ENCODE measurements around the gene RIMS3.

The RIMS3 gene

GRCh38 chr1:40648200-40648599, 17.3 kb downstream of the RIMS3 start:
- TF ChIP-seq USF1 (IDR thresholded peaks at IDR 0.05), result no peak
- no peak for TF ChIP-seq RAD21 (IDR thresholded peaks at IDR 0.05; ENCODE audit: low read depth)
- no peak for TF ChIP-seq TCF12 (IDR thresholded peaks at IDR 0.05; ENCODE audit: low read depth)
- TF ChIP-seq EP300 (IDR thresholded peaks at IDR 0.05; ENCODE audit: borderline replicate concordance), result no peak
- no peak for TF ChIP-seq TEAD4 (IDR thresholded peaks at IDR 0.05)
- TF ChIP-seq ZBTB7A (IDR thresholded peaks at IDR 0.05; ENCODE audit: low read depth), result no peak
- no peak for TF ChIP-seq TAF1 (IDR thresholded peaks at IDR 0.05; ENCODE audit: low read depth)
- no peak for TF ChIP-seq REST (IDR thresholded peaks at IDR 0.05; ENCODE audit: low read depth)
- no peak for TF ChIP-seq CREB1 (IDR thresholded peaks at IDR 0.05; ENCODE audit: low read depth)
- TF ChIP-seq NFIC (IDR thresholded peaks at IDR 0.05), result no peak
- no peak for TF ChIP-seq FOXM1 (IDR thresholded peaks at IDR 0.05; ENCODE audit: borderline replicate concordance, low read depth)
- TF ChIP-seq CEBPB (IDR thresholded peaks at IDR 0.05), result no peak
- no peak for TF ChIP-seq EGR1 (IDR thresholded peaks at IDR 0.05)
- TF ChIP-seq YY1 (IDR thresholded peaks at IDR 0.05; ENCODE audit: low read depth), result no peak
- TF ChIP-seq MAX (IDR thresholded peaks at IDR 0.05), result no peak

- TF ChIP-seq CREB1 (IDR thresholded peaks at IDR 0.05; ENCODE audit: low read depth) (no peak), NFIC (IDR thresholded peaks at IDR 0.05) (no peak), FOXM1 (IDR thresholded peaks at IDR 0.05; ENCODE audit: borderline replicate concordance, low read depth) (no peak), TEAD4 (IDR thresholded peaks at IDR 0.05) (no peak), EGR1 (IDR thresholded peaks at IDR 0.05) (no peak), ZBTB7A (IDR thresholded peaks at IDR 0.05; ENCODE audit: low read depth) (no peak), CEBPB (IDR thresholded peaks at IDR 0.05) (no peak), TAF1 (IDR thresholded peaks at IDR 0.05; ENCODE audit: low read depth) (no peak), USF1 (IDR thresholded peaks at IDR 0.05) (no peak), RAD21 (IDR thresholded peaks at IDR 0.05; ENCODE audit: low read depth) (no peak), REST (IDR thresholded peaks at IDR 0.05; ENCODE audit: low read depth) (no peak), YY1 (IDR thresholded peaks at IDR 0.05; ENCODE audit: low read depth) (no peak), MAX (IDR thresholded peaks at IDR 0.05) (no peak), TCF12 (IDR thresholded peaks at IDR 0.05; ENCODE audit: low read depth) (no peak), EP300 (IDR thresholded peaks at IDR 0.05; ENCODE audit: borderline replicate concordance) (no peak)
Measured at GRCh38 chr1:40646315-40646714, 19.2 kb downstream of the RIMS3 start.

- no peak for TF ChIP-seq YY1 (IDR thresholded peaks at IDR 0.05; ENCODE audit: low read depth)
- TF ChIP-seq FOXM1 (IDR thresholded peaks at IDR 0.05; ENCODE audit: borderline replicate concordance, low read depth), result no peak
- no peak for TF ChIP-seq ZBTB7A (IDR thresholded peaks at IDR 0.05; ENCODE audit: low read depth)
- no peak for TF ChIP-seq RAD21 (IDR thresholded peaks at IDR 0.05; ENCODE audit: low read depth)
- TF ChIP-seq CREB1 (IDR thresholded peaks at IDR 0.05; ENCODE audit: low read depth), result no peak
- no peak for TF ChIP-seq REST (IDR thresholded peaks at IDR 0.05; ENCODE audit: low read depth)
- TF ChIP-seq EGR1 (IDR thresholded peaks at IDR 0.05), result no peak
- TF ChIP-seq TCF12 (IDR thresholded peaks at IDR 0.05; ENCODE audit: low read depth), result no peak
- TF ChIP-seq USF1 (IDR thresholded peaks at IDR 0.05), result no peak
- TF ChIP-seq CEBPB (IDR thresholded peaks at IDR 0.05), result no peak
- no peak for TF ChIP-seq NFIC (IDR thresholded peaks at IDR 0.05)
- no peak for TF ChIP-seq EP300 (IDR thresholded peaks at IDR 0.05; ENCODE audit: borderline replicate concordance)
- TF ChIP-seq MAX (IDR thresholded peaks at IDR 0.05), result no peak
- no peak for TF ChIP-seq TAF1 (IDR thresholded peaks at IDR 0.05; ENCODE audit: low read depth)
- no peak for TF ChIP-seq TEAD4 (IDR thresholded peaks at IDR 0.05)
Measured at GRCh38 chr1:40645118-40645680, 20.3 kb downstream of the RIMS3 start.

Data from Ishikawa (cell line).